GM23248 (cell line): ENCODE measurements around the gene TRO. TPM values are rescaled to one million over a fixed set of nuclear protein-coding genes. Genes with fewer than 3 reads are reported as not detected.

ENCODE experiments used
- DNase-seq: peaks from one replicate; pipeline ENCODE4 v3.0.0-alpha.2; 2015
- H2AFZ ChIP-seq: fragments of 200-600 bp; sonication (generic); 2 replicates; pipeline ENCODE4 v1.6.1; 2016; ENCODE audit warnings: antibody characterized with exemption
- H3F3A ChIP-seq: fragments of 200-600 bp; sonication (generic); 2 replicates; pipeline ENCODE4 v1.6.1; 2016; ENCODE audit warnings: mild to moderate bottlenecking, antibody characterized with exemption, mixed run types; ENCODE audit not compliant: insufficient read depth
- H3K27ac ChIP-seq: fragments of 200-600 bp; sonication (generic); 2 replicates; pipeline ENCODE4 v1.5.1; 2016; ENCODE audit warnings: mild to moderate bottlenecking
- H3K27me3 ChIP-seq: fragments of 200-600 bp; sonication (generic); replicated peaks from 2 replicates; pipeline ENCODE4 v1.6.1; 2016; ENCODE audit warnings: mild to moderate bottlenecking; ENCODE audit not compliant: insufficient read depth
- H3K36me3 ChIP-seq: fragments of 200-600 bp; sonication (generic); 2 replicates; pipeline ENCODE4 v1.6.1; 2016; ENCODE audit warnings: low read depth, mild to moderate bottlenecking
- H3K4me1 ChIP-seq: fragments of 200-600 bp; sonication (generic); 2 replicates; pipeline ENCODE4 v1.6.1; 2016; ENCODE audit warnings: mild to moderate bottlenecking; ENCODE audit not compliant: insufficient read depth
- H3K4me2 ChIP-seq: fragments of 200-600 bp; sonication (generic); one replicate; pipeline ENCODE4 v1.6.1; 2016; ENCODE audit warnings: mild to moderate bottlenecking; ENCODE audit not compliant: unreplicated experiment
- H3K4me3 ChIP-seq: fragments of 200-600 bp; sonication (generic); 2 replicates; pipeline ENCODE4 v1.5.1; 2016; ENCODE audit warnings: mild to moderate bottlenecking
- H3K79me2 ChIP-seq: fragments of 200-600 bp; sonication (generic); 2 replicates; pipeline ENCODE4 v1.6.1; 2016; ENCODE audit warnings: mild to moderate bottlenecking; ENCODE audit not compliant: insufficient read depth
- H3K9ac ChIP-seq: fragments of 200-600 bp; sonication (generic); 2 replicates; pipeline ENCODE4 v1.6.1; 2016; ENCODE audit warnings: mild to moderate bottlenecking
- H3K9me2 ChIP-seq: fragments of 200-600 bp; sonication (generic); 2 replicates; pipeline ENCODE4 v1.6.1; 2016; ENCODE audit warnings: mixed run types, mild to moderate bottlenecking, moderate library complexity; ENCODE audit not compliant: insufficient read depth
- H3K9me3 ChIP-seq: fragments of 200-600 bp; sonication (generic); one replicate; pipeline ENCODE4 v1.6.1; 2017; ENCODE audit warnings: low read depth
- H4K20me1 ChIP-seq: fragments of 200-600 bp; sonication (generic); 2 replicates; pipeline ENCODE4 v1.6.0; 2016; ENCODE audit not compliant: insufficient read depth
- EZH2 ChIP-seq: fragments of 200-600 bp; sonication (generic); IDR thresholded peaks from 2 replicates; pipeline ENCODE4 v1.6.1; 2018; ENCODE audit warnings: antibody characterized with exemption, mild to moderate bottlenecking; ENCODE audit not compliant: insufficient read depth, poor library complexity, severe bottlenecking
- EZH2phosphoT487 ChIP-seq: fragments of 200-600 bp; sonication (generic); IDR thresholded peaks from 2 replicates; pipeline ENCODE4 v1.6.1; 2018; ENCODE audit warnings: antibody characterized with exemption, moderate library complexity, mild to moderate bottlenecking, low read depth; ENCODE audit not compliant: insufficient read depth
- WGBS, 2 experiments: methylation state at CpG; one replicate each; pipeline ENCODE4 v1.1.6; 2015 to 2017; ENCODE audit warnings: low lambda C conversion rate in 2 of 2, low coverage in 1 of 2; ENCODE audit errors: missing lambda C conversion rate in 2 of 2; 5-methylcytosine and 5-hydroxymethylcytosine counted together
- in situ Hi-C: fragments of 300-500 bp; cut with MboI; formaldehyde crosslinking; loops from 2 replicates; pipeline ENCODE4 v1.15.0; 2020
- polyA plus RNA-seq: library from polyadenylated mRNA; unstranded; fragments of >200 nt; fragmentation: Nextera tagmentation; extraction: Ambion mirVana; gene quantifications from 2 replicates; pipeline ENCODE4 v1.2.1, GENCODE V29; 2016
- total RNA-seq: library from RNA; depleted of rRNA; stranded (reverse); fragments of >200 nt; shearing (Covaris generic); gene quantifications from 2 replicates; pipeline ENCODE4 v1.2.3, GENCODE V29; 2014

TRO gene
- total and polyA plus RNA-seq, 2 experiments from 2014 or later = 13.6 to 17.7 TPM

GRCh38 chrX:54945224-54945623 lies 24.6 kb downstream of the TRO start:
- Histone ChIP-seq H4K20me1 (no peaks in the 10 kb centered on the region), H3K4me3 (no peak overlapping the region), H3K9ac (no peak overlapping the region), H3K27me3 (no peaks in the 10 kb centered on the region), H3F3A (no peaks in the 10 kb centered on the region), H3K9me3 (no peaks in the 10 kb centered on the region), H3K4me2 (no peak overlapping the region), H3K9me2 (no peaks in the 10 kb centered on the region), H3K79me2 (no peaks in the 10 kb centered on the region), H3K36me3 (no peaks in the 10 kb centered on the region), H3K4me1 (no peaks in the 10 kb centered on the region), H2AFZ (no peak overlapping the region), H3K27ac (no peak overlapping the region)
- no peak for DNase-seq
- no peak for TF ChIP-seq EZH2phosphoT487
- no peak for TF ChIP-seq EZH2
- in situ Hi-C loops = no loop called here
- WGBS, 2 experiments = 78 to 83% methylated on average over 6 of the region's 6 CpGs

- Histone ChIP-seq H2AFZ (no peak overlapping the region), H3K36me3 (no peaks in the 10 kb centered on the region), H3K4me3 (no peak overlapping the region), H3K9me2 (no peaks in the 10 kb centered on the region), H3K4me1 (no peaks in the 10 kb centered on the region), H4K20me1 (no peaks in the 10 kb centered on the region), H3K27ac (no peak overlapping the region), H3K9me3 (no peaks in the 10 kb centered on the region), H3K27me3 (no peaks in the 10 kb centered on the region), H3K79me2 (no peaks in the 10 kb centered on the region), H3K4me2 (no peak overlapping the region), H3F3A (no peaks in the 10 kb centered on the region), H3K9ac (no peak overlapping the region)
- in situ Hi-C loops = no loop called here
- no peak for DNase-seq
- 37 to 49% methylated on average over 7 of the region's 8 CpGs for WGBS, 2 experiments
- TF ChIP-seq EZH2phosphoT487 = no peak
- no peak for TF ChIP-seq EZH2
Measured at GRCh38 chrX:54950730-54951375, 30.2 kb downstream of the TRO start.

DNA sequence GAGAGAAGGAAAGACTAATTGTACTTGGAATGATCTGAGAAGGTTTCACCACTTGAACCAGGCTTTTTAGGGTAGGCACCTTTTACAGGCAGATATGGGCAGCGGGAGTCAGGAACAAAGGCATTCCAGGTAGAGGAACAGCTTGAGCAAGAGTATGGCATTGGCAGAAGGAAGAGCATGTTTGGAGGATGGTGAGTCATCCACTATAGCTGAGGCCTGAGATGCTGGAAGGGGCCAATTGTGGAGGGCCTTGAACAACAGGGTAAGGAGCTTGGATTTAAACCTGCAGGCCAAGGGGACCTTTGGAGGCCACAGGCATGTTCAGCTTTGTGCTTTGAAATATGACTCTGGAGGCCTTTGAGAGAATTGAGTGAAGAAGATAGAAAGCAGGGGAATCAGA lies 41.1 kb downstream of the TRO start:
- in situ Hi-C loops = no loop called here
- no peak for TF ChIP-seq EZH2phosphoT487
- TF ChIP-seq EZH2 = no peak
- no peak overlapping the region for H3K27ac ChIP-seq
- H3K4me1 ChIP-seq = no peaks in the 10 kb centered on the region
- no peaks in the 10 kb centered on the region for H3K9me3 ChIP-seq
- H3K36me3 ChIP-seq = no peaks in the 10 kb centered on the region
- H4K20me1 ChIP-seq = no peaks in the 10 kb centered on the region
- no peaks in the 10 kb centered on the region for H3F3A ChIP-seq
- no peak for DNase-seq
- no peaks in the 10 kb centered on the region for H3K27me3 ChIP-seq
- no peak overlapping the region for H3K9ac ChIP-seq
- no peak overlapping the region for H3K4me2 ChIP-seq
- H2AFZ ChIP-seq = no peak overlapping the region
- no peaks in the 10 kb centered on the region for H3K79me2 ChIP-seq
- no peak overlapping the region for H3K4me3 ChIP-seq
- WGBS, 2 experiments = 45 to 56% methylated on average over 1 of the region's 1 CpG
- H3K9me2 ChIP-seq = no peaks in the 10 kb centered on the region

DNA sequence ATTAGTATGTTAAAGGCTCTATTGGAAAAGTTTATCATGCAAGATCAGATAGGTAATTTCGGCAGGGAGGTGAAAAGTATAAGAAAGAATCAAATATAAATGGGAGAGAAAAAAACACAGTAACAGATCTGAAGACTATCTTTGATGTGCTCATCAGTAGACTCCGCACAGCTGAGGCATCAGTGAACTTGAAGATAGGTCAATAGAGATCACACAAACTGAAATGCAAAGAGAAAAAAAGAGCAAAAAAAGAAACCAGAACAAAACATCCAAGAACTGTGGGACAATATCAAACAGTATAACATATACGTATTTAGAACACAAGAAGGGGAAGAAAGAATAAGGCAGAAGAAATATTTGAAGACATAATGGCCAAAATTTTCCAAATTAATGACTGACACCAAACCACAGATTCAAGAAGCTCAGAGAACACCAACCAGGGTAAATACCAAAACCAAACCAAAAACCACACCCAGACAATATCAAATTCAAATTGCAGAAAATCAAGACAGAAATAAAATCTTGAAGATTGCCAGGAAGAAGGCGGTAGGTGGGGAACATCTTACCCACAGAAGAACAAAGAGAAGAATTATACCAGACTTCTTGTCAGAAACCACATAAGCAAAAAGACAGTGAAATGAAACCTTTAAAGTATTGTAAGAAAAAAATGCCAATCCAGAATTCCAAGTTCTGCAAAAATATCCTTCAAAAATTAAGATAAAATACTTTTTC lies 44.3 kb downstream of the TRO start:
- Histone ChIP-seq H4K20me1 (no peaks in the 10 kb centered on the region), H3K79me2 (no peaks in the 10 kb centered on the region), H3K36me3 (no peaks in the 10 kb centered on the region), H3K4me3 (no peak overlapping the region), H3K27ac (no peak overlapping the region), H3K9me3 (no peaks in the 10 kb centered on the region), H3K4me2 (no peak overlapping the region), H2AFZ (no peak overlapping the region), H3K9me2 (no peaks in the 10 kb centered on the region), H3K4me1 (no peaks in the 10 kb centered on the region), H3F3A (no peaks in the 10 kb centered on the region), H3K27me3 (no peaks in the 10 kb centered on the region), H3K9ac (no peak overlapping the region)
- no peak for TF ChIP-seq EZH2phosphoT487
- TF ChIP-seq EZH2 = no peak
- in situ Hi-C loops = no loop called here
- WGBS, 2 experiments = 47 to 55% methylated on average over 4 of the region's 4 CpGs
- no peak for DNase-seq
